ENCODE measurements around the gene ACAP3.
A peak's percentile ranks its signal among the peaks of the same experiment; 100 is the strongest.
"Not testable (repeated sequence)": the region's sequence is repeated elsewhere in the genome, so short reads cannot be mapped to it uniquely, and the experiment has no call there.

Gene ACAP3

DNA sequence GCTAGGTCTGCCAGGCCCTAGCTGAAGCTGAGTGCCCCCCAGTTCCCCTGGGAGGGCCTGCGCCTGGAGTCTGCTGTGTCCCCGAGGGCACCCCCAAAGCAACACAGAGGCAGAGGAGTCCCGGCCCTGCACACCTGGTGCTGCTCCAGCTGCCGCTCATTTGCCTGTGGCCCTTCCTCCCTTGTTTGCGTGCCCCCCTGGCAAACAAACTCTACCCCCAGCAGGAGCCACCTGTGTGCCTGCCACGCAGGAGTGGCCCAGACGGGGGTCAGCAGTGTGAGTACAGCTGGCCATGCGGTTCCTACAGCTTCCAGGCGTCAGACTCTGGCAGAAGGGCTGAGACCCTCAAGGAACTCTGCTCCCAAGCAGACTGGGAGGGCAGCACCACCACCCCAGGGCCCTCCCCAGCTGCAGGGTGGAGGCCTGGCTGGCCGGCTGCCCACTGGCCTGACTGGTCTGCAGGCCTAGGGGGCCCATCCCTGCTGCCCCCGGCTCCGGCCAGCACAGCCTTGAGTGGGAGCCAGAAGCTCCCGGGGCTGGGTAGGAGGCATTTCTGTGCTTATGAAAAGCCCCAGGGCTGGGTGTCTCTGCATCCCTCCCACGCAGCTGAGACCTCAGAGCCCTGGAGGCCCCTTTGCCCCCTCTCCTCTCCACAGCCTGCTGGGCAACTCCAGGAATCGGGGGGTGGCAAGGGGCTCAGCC, 22.8 kb upstream of the ACAP3 start:
- DNase-seq (ENCODE audit: low spot score) = no peak

DNA sequence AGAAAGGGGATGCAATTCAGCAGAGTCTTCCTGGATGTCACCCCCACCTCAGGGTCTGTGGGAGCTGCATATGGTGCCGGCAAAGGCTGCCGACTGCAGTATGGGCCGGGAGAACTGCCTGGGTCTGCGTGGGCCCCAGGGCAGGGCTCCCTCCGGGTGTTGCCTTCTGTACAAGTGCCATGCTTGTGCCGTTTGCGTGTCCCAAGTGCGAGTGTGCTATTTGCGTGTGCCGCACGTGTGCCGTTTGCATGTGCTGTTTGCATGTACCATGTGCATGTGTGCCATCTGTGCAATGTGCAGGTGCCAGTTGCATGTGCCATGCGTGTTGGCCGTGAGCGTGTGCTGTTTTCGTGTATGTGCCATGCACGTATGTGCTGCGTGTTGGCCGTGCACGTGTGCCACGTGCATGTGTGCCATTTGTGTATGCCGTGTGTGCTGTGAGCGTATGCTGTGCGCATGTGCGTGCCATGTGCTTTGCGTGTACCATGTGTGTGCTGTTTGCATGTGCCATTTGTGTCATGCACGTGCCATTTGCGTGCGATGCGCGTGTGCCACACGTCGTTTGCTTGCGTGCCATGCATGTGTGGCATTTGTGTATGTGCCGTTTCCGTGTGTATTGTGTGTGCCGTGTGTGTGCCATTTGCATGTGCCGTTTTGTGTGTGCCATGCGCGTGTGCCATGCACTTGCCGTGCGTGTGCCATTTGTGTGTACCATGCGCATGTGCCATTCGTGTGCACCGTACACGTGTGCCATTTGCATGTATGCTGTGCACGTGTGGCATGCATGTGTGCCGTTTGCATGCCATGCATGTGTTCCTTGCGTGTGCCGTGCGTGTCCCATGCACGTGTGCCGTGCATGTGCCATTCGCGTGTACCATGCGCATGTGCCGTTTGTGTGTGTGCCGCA, 21.8 kb upstream of the ACAP3 start:
- no peak for DNase-seq (ENCODE audit: low spot score)

DNA sequence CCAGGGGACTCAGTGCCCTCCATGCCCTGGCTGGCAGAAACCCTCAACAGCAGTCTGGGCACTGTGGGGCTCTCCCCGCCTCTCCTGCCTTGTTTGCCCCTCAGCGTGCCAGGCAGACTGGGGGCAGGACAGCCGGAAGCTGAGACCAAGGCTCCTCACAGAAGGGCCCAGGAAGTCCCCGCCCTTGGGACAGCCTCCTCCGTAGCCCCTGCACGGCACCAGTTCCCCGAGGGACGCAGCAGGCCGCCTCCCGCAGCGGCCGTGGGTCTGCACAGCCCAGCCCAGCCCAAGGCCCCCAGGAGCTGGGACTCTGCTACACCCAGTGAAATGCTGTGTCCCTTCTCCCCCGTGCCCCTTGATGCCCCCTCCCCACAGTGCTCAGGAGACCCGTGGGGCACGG, 20.5 kb upstream of the ACAP3 start:
- DNase-seq (ENCODE audit: low spot score) = no peak

DNA sequence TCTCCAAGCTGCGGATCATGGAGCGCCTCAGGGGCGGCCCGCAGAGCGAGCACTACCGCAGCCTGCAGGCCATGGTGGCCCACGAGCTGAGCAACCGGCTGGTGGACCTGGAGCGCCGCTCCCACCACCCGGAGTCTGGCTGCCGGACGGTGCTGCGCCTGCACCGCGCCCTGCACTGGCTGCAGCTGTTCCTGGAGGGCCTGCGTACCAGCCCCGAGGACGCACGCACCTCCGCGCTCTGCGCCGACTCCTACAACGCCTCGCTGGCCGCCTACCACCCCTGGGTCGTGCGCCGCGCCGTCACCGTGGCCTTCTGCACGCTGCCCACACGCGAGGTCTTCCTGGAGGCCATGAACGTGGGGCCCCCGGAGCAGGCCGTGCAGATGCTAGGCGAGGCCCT, 19.6 kb upstream of the ACAP3 start:
- DNase-seq (ENCODE audit: low spot score) = no peak

DNA sequence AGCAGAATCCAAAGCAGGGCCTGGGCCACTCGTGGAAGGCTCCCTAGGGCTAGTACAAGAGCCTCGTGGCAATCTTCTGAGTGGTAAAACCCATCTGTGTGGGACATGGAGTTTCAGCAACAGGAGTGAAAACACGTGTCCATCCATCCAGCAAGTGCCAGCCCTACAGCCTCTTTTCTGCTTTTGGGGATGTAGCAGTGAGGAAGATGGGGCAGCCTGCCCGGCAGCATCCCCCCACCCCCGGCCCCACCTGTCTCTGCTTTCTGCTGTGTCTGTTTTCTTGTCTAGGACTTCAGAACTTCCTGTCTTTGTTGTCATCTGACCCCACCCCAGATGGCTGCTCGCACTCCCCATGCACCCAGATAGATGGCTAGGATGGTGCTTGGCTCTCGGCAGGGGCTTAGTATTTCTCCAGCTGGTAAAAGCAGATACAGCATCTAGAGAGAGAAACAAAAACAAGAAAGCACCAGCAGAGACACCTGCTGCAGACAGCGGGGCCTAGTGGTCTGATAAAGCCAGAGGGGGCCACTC, 18.4 kb upstream of the ACAP3 start:
- no peak for DNase-seq (ENCODE audit: low spot score)

DNA sequence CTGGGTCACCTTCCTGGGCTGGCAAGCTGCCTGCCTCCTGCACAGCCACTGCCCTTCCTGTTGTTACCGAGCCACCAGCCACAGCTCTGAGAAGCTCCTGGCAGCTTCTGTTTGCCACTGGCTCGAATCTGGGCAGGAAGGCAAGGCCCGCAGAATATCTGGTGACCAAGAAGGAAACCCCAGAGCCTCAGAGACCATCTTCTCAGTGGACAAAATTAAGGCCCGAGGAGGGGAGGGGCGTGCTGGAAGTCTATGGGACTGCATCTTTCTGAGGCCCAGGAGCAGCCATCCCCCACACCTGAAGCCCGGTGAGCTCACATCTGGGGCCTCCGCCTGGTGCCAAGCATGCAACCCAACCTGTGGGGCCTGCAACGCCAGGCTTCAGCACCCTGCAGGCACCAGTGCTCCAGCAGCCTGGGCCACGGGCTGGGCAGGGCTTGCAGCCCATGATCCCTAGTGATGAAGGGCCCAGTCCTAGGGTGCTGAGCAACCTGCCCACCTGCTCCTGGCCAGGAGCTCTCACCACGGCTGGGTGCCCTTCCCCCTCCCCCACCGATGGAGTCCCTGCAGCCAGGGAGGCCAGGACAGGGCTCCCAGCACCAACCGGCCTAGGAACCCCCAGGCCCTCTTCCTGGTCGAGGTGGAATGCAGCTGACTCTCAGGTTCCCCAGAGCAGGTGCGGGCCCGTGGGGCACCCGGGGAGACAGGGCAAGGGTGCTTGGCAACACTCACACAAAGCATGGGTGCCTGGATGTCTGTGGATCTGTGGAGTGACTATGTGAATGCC, 17.8 kb upstream of the ACAP3 start:
- no peak for DNase-seq (ENCODE audit: low spot score)

DNA sequence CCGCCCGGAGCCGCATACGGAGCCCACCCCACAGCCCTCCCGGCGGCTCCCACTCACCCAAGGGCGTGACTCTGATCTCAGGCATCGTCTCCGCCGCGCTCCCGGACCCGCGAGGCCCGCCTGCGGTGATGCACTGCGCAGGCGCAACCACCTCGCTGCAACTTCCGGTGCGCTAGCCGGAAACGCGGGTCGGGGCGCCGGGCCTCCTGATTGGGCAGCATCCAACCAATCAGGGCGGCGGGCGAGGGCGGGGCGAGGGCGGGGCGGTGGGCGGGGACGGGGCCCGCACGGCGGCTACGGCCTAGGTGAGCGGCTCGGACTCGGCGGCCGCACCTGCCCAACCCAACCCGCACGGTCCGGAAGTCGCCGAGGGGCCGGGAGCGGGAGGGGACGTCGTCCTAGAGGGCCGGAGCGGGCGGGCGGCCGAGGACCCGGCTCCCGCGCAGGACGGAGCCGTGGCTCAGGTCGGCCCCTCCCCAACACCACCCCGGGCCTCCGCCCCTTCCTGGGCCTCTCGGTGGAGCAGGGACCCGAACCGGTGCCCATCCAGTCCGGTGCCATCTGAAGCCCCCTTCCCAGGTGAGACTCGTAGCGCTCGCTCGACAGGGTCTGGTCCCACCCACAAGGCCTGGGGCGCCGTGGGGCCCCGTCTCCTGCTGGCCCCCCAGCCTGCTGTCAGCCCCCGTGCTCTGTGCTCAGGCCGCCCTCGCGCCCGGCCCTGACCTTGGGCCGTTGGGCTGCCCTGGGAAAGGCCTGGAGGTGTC, 17.0 kb upstream of the ACAP3 start, which contains the start of the genes CPTP and INTS11:
Gene CPTP (plus strand): TSS at position 279 of the 764 bp plus-strand sequence. CDS start 2,109 bp downstream, outside the sequence.
Gene INTS11 (minus strand): TSS at position 137 of the 764 bp plus-strand sequence. CDS start 52 bp downstream, at position 85.
- peak; percentile 97 for DNase-seq (ENCODE audit: low spot score)

DNA sequence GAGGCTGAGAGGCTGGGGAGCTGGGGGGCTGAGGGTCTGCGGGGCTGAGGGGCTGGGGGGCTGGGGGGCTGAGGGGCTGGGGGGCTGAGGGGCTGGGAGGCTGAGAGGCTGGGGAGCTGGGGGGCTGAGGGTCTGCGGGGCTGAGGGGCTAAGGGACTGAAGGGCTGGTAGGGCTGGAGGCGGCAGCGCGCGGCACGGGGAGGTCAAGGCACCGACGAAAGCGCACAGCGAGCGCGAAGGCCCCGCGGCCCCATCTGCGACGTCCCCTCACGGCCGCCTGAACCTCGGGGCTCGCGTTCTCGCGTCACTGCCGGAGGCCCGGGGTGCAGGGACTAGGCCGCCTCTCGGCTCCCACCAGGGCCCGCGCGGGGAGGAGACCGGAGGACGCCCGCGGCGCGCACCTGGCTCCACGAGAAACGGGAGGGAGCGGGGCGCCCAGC, 16.4 kb upstream of the ACAP3 start:
- DNase-seq (ENCODE audit: low spot score) = no peak

DNA sequence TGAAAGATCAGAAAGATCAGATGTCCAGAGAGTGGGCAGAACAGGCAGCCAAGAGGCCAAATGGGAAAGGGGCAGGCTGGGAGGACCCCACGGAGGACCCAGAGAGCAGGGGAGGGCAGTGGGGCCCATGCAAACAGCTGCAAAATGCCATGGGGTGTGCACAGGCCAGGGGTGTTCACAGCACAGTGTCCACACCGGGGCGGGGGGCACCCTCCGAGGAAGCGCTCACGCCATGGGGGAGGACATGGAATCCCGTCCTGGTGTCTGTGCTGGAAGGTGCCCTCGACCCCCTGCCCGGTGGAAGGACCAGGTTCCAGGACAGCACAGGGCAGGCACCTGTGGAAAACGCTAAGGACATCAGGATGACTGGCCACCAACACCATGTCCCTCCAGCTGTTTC, 15.2 kb upstream of the ACAP3 start:
- DNase-seq (ENCODE audit: low spot score) = no peak

DNA sequence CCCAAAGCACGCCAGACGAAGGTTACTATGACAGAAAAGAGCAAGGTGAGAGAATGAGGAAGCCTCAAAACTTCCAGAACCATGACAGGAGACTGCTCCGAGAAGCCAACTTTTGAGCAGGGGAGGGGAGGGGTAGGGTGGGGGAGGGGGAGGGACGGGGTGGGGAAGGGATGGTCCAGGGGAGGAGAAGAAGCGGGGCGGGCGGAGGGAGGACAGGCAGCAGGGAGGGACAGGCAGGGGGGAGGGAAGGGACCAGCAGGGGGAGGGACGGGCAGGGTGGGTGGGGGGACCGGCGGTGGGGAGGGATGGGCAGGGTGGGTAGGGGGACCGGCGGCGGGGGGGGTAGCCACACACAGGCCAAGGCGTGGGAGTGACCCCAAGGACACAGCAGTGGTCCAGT, 14.7 kb upstream of the ACAP3 start:
- no peak for DNase-seq (ENCODE audit: low spot score)

DNA sequence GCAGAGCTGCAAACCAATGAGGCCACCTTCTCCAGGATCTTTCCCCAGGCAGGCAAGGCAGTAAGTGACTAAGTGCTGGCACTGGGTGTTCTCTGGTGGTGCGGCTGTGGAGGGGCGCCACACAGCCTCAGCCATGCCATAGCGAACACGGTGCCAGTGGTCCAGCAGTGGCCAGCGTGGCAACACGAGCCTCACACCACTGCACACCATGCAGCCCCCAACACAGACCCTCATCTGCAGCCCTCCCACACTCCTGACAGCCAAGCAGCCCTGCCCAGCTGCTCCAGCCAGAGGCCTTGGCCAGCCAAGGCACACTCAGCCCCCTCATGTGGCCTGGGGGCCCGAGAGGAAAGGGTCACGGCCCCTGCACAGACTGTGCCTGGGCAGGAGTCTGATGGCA, 13.7 kb upstream of the ACAP3 start:
- no peak for DNase-seq (ENCODE audit: low spot score)

DNA sequence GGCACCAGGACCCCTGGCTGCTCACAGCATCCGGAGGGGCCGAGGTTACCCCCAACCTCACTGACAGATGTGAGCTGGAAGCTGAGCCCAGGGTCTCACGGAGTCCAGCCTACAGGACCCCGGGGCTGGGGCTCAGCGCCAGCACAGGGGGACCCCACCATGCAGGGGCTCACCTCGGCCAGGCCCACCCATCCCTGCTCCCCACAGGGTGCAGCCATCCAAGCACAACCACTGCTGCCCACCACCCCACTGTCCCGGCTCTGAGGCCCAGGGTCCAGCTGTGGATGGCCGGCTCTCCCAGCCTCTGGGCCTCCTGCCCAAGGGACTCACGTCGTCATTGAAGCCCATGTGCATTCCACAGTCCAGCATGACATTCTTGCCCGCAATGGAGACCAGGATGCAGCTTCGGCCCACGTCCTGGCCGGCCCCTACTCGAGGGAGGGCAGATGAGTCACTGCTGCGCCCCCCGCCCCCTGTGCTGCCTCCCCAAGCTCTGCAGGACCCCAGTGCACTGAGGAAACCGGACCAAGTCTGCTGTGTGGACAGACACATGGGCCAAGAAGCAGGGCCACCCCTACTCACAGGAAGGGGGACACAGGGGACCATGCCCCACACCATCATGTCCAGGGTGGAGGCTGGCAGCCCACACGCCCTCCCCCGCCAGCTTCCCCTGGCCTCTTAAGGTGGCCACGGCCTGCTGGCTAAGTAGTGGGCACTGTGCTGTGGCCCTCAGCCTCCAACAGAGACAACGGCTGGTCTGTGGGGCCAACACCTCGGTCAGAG, 13.1 kb upstream of the ACAP3 start:
- DNase-seq (ENCODE audit: low spot score) = no peak

DNA sequence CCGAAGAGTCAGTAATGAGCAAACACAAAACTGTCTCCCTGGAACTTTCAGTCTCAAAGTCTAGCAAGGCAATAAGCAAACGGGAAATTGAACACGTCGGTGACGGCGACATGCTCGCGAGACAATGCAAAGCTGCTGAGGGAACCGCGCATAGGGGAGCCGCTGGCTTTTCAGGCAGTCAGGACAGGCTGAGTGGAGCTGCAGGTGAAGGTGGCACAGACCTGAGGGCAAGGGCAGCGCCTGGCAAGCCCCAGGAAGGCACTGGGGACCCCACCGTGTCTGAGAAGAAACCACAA, 11.9 kb upstream of the ACAP3 start:
- DNase-seq (ENCODE audit: low spot score) = no peak

DNA sequence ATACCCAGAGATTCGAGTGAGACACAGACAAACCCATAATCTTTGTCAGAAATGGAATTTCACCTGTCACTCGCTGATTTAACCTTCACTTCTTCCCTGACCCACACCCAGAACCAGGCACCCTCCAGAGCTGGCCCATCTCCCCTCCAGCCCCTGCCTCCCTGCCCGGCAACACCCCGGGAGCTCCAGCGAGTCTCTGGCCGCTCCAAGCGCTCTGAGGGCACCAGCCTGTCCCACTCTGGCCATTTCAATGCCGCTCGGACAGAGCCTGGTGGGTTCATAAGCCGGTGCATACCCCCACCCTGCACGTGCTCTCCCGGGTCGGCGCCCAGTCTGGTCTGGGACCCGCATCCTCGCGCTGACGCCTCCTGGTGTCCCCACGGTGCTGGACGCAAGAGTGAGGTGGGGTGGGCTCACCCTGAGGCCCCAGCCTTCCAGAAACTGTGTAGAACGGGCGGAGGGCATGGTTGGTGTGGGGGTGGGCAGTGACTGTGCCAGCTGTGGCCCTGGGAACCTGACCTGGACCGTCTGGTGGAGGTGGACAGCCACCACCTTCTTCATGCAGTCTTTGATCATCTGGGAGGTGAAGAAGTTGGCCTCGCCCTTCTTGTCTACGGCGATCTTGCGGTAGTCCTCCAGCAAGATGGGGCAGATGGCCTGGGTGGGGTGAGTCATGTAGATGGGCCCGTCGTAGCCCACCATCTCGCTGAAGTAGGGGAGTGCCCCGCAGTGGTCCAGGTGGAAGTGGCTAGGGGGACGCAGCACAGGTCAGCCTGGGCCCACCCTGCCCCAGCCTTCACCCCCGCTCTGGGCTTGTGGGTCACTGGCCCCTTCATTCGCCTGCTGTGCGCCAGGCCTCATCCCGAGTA, 11.3 kb upstream of the ACAP3 start:
- DNase-seq (ENCODE audit: low spot score) = no peak

DNA sequence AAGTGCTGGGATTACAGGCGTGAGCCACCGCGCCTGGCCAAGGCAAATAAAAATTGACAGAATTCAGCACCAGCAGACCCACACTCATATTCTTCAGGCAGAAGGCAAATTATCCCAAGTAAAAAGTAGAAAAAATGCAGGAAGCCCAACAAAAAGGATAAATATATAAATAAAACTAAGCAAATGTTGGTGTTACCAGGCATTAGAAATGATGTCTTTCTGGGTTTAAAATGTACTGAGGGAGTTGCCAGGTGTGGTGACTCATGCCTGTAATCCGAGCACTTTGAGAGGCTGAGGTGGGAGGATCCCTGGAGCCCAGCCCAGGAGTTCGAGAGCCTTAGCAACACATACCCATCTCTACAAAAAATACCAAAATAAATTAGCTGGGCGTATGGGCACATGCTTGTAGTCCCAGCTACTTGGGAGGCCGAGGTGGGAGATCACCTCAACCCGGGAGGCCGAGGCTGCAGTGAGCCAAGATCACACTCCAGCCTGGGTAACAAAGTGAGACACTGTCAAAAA, 10.5 kb upstream of the ACAP3 start:
- no peak for DNase-seq (ENCODE audit: low spot score)

DNA sequence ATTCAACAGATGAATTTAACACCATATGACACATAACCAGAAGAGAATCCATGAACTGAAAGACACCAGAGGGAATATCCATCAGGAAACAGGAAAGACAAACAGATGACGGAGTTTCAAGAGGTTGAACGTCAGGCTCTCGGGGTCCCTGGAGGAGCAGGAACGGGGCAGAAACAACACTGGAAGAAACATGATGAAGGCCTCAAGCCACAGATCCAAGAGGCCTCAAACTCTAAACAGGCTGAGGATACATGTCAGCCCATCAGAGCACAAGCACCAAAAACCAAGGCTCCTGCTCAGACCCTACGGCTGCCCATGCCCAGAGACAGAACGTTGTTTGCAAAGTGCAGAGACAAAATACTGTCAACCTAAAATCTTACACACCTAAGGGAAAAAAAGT, 9.7 kb upstream of the ACAP3 start:
- DNase-seq (ENCODE audit: low spot score) = no peak

DNA sequence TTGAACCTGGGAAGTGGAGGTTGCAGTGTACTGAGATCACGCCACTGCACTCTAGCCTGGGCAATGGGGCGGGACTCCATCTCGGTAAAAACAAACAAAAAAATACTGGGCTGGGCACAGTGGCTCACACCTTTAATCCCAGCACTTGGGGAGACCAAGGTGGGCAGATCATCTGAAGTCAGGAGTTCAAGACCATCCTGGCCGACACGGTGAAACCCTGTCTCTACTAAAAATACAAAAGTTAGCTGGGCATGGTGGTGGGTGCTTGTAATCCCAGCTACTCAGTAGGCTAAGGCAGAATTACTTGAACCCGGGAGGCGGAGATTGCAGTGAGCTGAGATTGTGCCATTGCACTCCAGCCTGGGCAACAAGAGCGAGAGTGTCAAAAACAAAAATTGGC, 8.5 kb upstream of the ACAP3 start:
- DNase-seq (ENCODE audit: low spot score) = not testable (repeated sequence)

DNA sequence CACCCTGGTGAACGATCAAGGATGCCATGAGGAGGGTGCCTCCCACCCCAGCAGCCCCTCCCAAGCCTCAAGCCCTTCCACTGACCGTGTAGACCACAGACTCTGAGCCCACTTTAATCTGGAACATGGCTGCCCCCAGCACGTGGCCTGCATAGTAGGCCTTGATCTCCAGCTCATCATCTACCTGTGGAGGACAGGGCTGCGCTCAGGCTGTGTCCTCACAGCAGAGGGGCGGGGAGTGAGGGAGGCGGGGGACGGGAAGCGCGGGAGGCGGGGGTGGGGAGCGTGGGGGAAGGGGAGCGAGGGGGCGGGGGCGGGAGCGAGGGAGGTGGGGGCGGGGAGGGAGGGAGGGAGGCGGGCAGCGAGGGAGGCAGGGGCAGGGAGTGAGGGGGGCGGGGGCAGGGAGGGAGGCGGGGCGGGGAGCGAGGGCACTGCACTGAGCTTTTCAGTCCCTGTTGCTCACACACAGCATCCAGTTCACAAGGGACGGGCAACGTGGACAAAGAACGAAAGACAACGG, 7.8 kb upstream of the ACAP3 start:
- DNase-seq (ENCODE audit: low spot score) = no peak

DNA sequence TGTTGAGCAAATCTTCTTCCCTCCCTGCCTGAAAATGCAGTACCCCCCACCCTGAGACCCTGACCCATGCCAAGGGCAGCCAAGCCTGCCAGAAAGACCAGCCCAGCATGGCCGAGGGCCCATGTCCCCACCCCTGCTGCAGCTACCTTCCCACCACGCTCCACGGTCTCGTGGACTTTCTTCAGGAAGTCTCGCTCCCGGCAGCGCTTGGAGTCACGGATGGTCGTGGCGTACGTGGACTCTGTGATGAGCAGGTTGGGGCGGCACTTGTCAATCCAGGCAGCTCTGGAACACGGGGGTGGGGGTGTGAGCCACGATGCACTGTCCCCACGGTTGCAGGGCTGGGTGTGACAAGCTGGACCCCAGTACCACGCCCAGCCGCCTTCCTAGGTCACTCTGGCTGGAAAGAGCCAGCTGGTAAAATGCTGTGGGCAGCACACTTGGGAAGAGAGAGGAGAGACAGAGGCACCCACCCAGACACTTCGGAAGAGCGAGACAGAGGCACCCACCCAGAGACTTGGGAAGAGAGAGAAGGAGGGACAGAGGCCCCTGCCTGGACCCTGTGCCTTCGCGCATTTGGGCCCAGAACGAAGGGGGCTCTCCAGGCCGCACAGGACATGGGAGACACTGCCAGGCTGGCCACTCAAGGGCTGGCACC, 7.1 kb upstream of the ACAP3 start:
- DNase-seq (ENCODE audit: low spot score) = no peak

All from activated CD4-positive, alpha-beta T cell treated with anti-CD3 and anti-CD28 coated beads, Interleukin-2, Interleukin-4, amounts not matched to agents 100 ng/mL and 50 ng/mL, durations not matched to agents 16 hours and 8 hours (primary cell).